ENCODE measurements around the gene GOLGA1. TPM values are rescaled to one million over a fixed set of nuclear protein-coding genes. Genes with fewer than 3 reads are reported as not detected.

The GOLGA1 gene, protein sequence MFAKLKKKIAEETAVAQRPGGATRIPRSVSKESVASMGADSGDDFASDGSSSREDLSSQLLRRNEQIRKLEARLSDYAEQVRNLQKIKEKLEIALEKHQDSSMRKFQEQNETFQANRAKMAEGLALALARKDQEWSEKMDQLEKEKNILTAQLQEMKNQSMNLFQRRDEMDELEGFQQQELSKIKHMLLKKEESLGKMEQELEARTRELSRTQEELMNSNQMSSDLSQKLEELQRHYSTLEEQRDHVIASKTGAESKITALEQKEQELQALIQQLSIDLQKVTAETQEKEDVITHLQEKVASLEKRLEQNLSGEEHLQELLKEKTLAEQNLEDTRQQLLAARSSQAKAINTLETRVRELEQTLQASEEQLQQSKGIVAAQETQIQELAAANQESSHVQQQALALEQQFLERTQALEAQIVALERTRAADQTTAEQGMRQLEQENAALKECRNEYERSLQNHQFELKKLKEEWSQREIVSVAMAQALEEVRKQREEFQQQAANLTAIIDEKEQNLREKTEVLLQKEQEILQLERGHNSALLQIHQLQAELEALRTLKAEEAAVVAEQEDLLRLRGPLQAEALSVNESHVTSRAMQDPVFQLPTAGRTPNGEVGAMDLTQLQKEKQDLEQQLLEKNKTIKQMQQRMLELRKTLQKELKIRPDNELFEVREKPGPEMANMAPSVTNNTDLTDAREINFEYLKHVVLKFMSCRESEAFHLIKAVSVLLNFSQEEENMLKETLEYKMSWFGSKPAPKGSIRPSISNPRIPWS
- total RNA-seq, result 19.4 and 20.9 TPM in 2 replicates
- long read RNA-seq, partial matches to known transcripts, result 12 of 15 reads
- long read RNA-seq, other reads (novel, unspliced or antisense), result 2 of 15 reads

DNA sequence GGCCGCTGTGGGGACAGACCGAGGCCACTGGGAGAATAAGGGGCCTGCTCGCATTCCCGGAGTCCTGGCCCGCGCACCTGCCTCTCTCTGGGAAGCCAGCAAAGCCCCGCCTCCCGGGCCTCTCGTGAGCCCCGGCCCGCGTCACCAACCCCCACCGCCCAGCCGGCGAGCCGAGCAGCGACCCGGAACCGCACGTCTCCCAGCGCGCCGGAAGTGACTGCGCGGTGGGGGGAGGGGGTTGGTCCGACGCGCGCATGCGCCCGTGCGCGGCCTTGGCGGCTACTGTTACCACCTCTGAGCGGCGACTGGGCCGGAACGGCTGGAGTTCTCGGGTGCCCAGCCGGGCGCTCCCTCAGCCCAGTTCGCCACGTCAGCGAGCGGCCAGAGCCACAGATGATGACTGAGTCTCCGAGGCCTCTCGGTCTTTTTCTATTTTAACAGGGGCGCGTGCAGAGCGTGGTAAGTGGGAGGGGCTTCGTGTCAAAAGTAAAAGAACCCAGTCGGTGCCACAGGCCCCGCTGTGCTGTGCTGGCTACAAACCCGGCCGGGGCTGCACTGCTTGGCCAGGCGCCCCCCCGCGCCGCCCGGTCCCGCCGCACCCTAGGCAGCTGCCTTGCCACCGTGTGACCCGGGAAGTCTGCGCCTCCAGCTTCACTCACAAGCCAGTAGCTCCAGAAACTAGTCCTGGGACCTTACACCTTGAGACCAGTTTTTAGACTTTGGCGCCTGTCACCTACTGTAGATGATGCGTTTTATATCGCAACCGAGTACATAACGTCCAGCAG is at the start of gene GOLGA1:
GOLGA1 (minus strand) TSS at position 190 of the 785 bp plus-strand sequence. CDS start 2,372 bp downstream, outside the sequence.
- TF ChIP-seq, protein P1, sequence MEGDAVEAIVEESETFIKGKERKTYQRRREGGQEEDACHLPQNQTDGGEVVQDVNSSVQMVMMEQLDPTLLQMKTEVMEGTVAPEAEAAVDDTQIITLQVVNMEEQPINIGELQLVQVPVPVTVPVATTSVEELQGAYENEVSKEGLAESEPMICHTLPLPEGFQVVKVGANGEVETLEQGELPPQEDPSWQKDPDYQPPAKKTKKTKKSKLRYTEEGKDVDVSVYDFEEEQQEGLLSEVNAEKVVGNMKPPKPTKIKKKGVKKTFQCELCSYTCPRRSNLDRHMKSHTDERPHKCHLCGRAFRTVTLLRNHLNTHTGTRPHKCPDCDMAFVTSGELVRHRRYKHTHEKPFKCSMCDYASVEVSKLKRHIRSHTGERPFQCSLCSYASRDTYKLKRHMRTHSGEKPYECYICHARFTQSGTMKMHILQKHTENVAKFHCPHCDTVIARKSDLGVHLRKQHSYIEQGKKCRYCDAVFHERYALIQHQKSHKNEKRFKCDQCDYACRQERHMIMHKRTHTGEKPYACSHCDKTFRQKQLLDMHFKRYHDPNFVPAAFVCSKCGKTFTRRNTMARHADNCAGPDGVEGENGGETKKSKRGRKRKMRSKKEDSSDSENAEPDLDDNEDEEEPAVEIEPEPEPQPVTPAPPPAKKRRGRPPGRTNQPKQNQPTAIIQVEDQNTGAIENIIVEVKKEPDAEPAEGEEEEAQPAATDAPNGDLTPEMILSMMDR (IDR thresholded peaks at IDR 0.05; ENCODE audit: unreplicated experiment), result no peak
- Mint-ChIP-seq H3K4me1 (ENCODE audit: low read depth) (peaks cover 11% of the 10 kb centered on the region), H3K27ac (peak within 1 kb of the TSS; percentile 99), H3K4me3 (ENCODE audit: low read depth) (peak within 1 kb of the TSS; percentile 81), H3K9me3 (ENCODE audit: low read depth) (no peaks in the 10 kb centered on the region), H3K36me3 (ENCODE audit: insufficient read depth) (peaks cover 3% of the 10 kb centered on the region), H3K27me3 (no peaks in the 10 kb centered on the region)
- DNase-seq (ENCODE audit: low spot score, unreplicated experiment), result peak; percentile 96

DNA sequence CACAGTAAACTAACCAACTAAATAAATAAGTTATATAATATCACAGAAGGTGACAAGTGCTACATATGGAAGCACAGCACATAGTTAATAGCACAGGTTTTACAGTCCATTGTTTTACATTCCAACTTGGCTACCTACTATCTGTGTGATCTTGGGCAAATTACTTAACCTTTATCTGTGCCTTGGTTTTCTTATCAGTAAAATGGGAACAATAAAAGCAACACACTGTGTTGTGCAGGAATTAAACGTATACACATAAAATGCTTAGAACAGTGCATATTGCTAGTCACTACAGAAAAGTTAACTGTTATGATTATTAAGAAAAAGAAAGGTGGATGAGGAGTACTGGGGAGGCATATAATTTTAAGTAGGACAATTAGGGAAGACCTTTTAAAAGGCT is 42.8 kb upstream of the GOLGA1 start:
- DNase-seq (ENCODE audit: low spot score, unreplicated experiment), result no peak
- Mint-ChIP-seq H3K27ac (no peak overlapping the region), H3K27me3 (no peaks in the 10 kb centered on the region), H3K9me3 (ENCODE audit: low read depth) (no peaks in the 10 kb centered on the region), H3K4me1 (ENCODE audit: low read depth) (peaks cover 6% of the 10 kb centered on the region), H3K4me3 (ENCODE audit: low read depth) (no peak overlapping the region), H3K36me3 (ENCODE audit: insufficient read depth) (peaks cover 14% of the 10 kb centered on the region)
- TF ChIP-seq, protein P1 (IDR thresholded peaks at IDR 0.05; ENCODE audit: unreplicated experiment), result no peak

DNA sequence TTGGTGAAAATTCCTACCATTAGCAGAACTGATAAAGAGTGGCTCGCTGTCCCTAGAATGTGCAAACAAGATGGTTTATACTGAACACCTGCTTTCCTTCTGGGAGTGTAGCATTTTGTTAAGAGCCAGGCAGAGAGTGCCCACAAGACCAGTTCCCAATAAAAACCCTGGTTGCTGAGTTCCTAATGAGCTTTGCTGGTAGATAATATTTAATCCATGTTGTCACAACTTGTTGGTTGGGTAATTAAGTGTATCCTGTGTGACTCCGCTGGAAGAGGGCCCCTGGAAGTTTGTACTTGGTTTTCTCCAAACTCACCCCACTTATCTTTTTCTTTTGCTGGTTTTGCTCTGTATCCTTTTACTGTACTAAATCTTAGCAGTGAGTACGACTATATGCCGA is 39.5 kb upstream of the GOLGA1 start:
- H3K27me3 Mint-ChIP-seq, result no peaks in the 10 kb centered on the region
- peak overlapping the region; percentile 77 for H3K27ac Mint-ChIP-seq

DNA sequence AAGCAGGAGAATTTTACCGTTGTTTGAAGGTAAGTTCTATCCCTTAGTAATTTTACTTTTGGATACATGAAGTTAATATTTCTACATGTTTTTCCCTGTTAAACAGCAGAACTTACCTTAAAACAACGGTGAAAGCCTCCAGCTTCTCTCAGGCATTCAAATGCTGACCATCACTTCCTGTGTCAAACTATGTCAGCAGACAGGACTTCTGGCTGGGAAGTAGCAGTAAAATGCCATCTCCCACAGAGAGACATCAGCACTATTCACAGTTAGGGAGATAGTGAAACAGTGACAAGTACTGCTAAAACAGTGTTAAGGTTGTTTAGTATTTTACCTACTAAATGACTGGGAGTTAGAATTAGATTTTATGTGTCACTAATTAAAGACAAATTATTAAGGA is 34.2 kb upstream of the GOLGA1 start:
- Mint-ChIP-seq H3K36me3 (ENCODE audit: insufficient read depth) (peaks cover 12% of the 10 kb centered on the region), H3K4me3 (ENCODE audit: low read depth) (no peak overlapping the region), H3K27me3 (no peaks in the 10 kb centered on the region), H3K4me1 (ENCODE audit: low read depth) (peaks cover under 1% of the 10 kb centered on the region), H3K27ac (no peak overlapping the region), H3K9me3 (ENCODE audit: low read depth) (no peaks in the 10 kb centered on the region)
- DNase-seq (ENCODE audit: low spot score, unreplicated experiment), result no peak
- TF ChIP-seq, protein P1 (IDR thresholded peaks at IDR 0.05; ENCODE audit: unreplicated experiment), result no peak

More for the DNA sequence above, 39.5 kb upstream of the GOLGA1 start:
- Mint-ChIP-seq H3K9me3 (ENCODE audit: low read depth) (no peaks in the 10 kb centered on the region), H3K4me1 (ENCODE audit: low read depth) (peaks cover 6% of the 10 kb centered on the region), H3K36me3 (ENCODE audit: insufficient read depth) (peaks cover 5% of the 10 kb centered on the region), H3K4me3 (ENCODE audit: low read depth) (no peak overlapping the region)
- TF ChIP-seq, protein P1 (IDR thresholded peaks at IDR 0.05; ENCODE audit: unreplicated experiment), result no peak
- no peak for DNase-seq (ENCODE audit: low spot score, unreplicated experiment)

DNA sequence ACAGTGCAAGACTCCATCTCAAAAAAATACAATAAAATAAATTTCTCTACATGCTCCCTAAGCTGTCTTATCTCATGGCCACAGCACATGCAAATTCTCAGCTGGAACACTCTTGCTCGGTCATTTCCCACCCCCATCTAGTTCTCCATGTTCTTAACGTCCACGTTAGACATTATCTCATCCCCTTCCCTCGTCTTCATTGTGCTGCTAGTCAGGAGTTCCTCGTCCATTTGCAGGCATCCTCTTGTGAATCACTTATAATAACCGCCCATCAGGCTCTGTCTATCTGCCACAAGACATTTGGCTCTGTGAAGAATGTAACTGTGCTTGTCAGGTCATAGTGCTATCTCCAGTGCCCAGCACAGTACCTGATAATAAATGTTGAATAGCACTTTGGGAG is 32.9 kb upstream of the GOLGA1 start:
- no peak for DNase-seq (ENCODE audit: low spot score, unreplicated experiment)
- no peak overlapping the region for H3K4me3 Mint-ChIP-seq (ENCODE audit: low read depth)
- peaks cover 13% of the 10 kb centered on the region for H3K36me3 Mint-ChIP-seq (ENCODE audit: insufficient read depth)
- no peaks in the 10 kb centered on the region for H3K9me3 Mint-ChIP-seq (ENCODE audit: low read depth)
- no peak overlapping the region for H3K27ac Mint-ChIP-seq
- TF ChIP-seq, protein P1 (IDR thresholded peaks at IDR 0.05; ENCODE audit: unreplicated experiment), result no peak
- H3K27me3 Mint-ChIP-seq, result no peaks in the 10 kb centered on the region
- no peaks in the 10 kb centered on the region for H3K4me1 Mint-ChIP-seq (ENCODE audit: low read depth)
